ENCODE measurements around the gene PCMT1. TPM values are rescaled to one million over a fixed set of nuclear protein-coding genes. Genes with fewer than 3 reads are reported as not detected.

PCMT1 gene
- total and polyA plus RNA-seq, 10 of the 15 experiments (the other 5 are each of a cell fraction or from before 2014, with no cell fraction given): 48.5 to 126 (median 81.2) TPM

GRCh38 chr6:149755300-149756260 is 6.0 kb downstream of the PCMT1 start (continued):
- TF ChIP-seq BCLAF1 (IDR thresholded peaks at IDR 0.05) (no peak), RAD51 (IDR thresholded peaks at IDR 0.05) (peak; percentile 79), BACH1 (IDR thresholded peaks at IDR 0.05; ENCODE audit: borderline replicate concordance) (no peak), PBX3 (IDR thresholded peaks at IDR 0.05; ENCODE audit: insufficient replicate concordance, low read depth, low read length) (no peak), ZNF217 (IDR thresholded peaks at IDR 0.05) (no peak), ZBTB4 (CRISPR knock-in tag; IDR thresholded peaks at IDR 0.05) (no peak), CHD4 (IDR thresholded peaks at IDR 0.05) (no peak), USF2 (IDR thresholded peaks at IDR 0.05; ENCODE audit: borderline replicate concordance, low read depth, low read length) (no peak), NFYA (IDR thresholded peaks at IDR 0.05; ENCODE audit: borderline replicate concordance, low read depth, low read length) (no peak), NFXL1 (IDR thresholded peaks at IDR 0.05; ENCODE audit: borderline replicate concordance) (no peak), USF1 (IDR thresholded peaks at IDR 0.05; ENCODE audit: borderline replicate concordance, extremely low read length, insufficient read depth, low read depth, low read length) (no peak), NBN (IDR thresholded peaks at IDR 0.05) (0 out of 2 replicates have a peak, but pooled peaks have one; percentile 55), CBX3 (IDR thresholded peaks at IDR 0.05; ENCODE audit: borderline replicate concordance, low read depth) (no peak), PML (IDR thresholded peaks at IDR 0.05; ENCODE audit: low read length) (0 out of 2 replicates have a peak, but pooled peaks have one; percentile 29), MAX (IDR thresholded peaks at IDR 0.05; ENCODE audit: low read depth, low read length) (no peak), YY1 (IDR thresholded peaks at IDR 0.05; ENCODE audit: low read depth, low read length) (no peak), HDAC6 (IDR thresholded peaks at IDR 0.05; ENCODE audit: unreplicated experiment) (no peak), IRF4 (IDR thresholded peaks at IDR 0.05; ENCODE audit: low read depth, low read length) (no peak), SIN3A (IDR thresholded peaks at IDR 0.05; ENCODE audit: low read depth, low read length) (no peak), LARP7 (IDR thresholded peaks at IDR 0.05) (no peak)
